Hematopoietic multipotent progenitor cell (in vitro differentiated cells): ENCODE data around the gene AMBRA1. TPM values are rescaled to one million over a fixed set of nuclear protein-coding genes. Genes with fewer than 3 reads are reported as not detected.

Experiments
- DNase-seq, 3 donors: peaks; one replicate each; pipeline ENCODE4 v3.0.0-alpha.2; 2011 to 2015; ENCODE audit warnings: low read depth in 2 of 3, low spot score in 2 of 3
- total RNA-seq: library from RNA; depleted of rRNA; stranded (reverse); fragments of >200 nt; gene quantifications from one replicate; pipeline ENCODE4 v1.2.3, GENCODE V29; 2012

The AMBRA1 gene
- total RNA-seq, 1 donor, result 53.9 TPM

DNA sequence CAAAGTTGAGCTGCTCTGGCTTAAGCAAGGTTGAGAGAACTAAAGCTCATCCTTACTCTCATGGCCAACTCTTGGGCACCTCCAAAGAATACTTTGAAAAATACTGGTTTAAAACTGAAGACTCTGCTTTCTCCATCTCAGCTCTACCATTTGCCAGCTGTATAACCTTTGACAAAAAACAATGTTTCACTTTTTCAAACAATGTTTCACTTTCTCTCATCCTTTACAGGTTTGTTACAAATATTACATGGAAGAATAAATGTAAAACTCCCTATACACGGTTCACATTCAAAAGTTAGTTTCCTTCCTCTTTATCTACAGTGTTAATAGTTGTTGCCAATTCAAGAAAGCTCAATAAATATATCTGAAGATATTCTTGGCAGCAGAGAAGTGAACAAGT, 19.2 kb downstream of the AMBRA1 start:
- DNase-seq, result no peak

DNA sequence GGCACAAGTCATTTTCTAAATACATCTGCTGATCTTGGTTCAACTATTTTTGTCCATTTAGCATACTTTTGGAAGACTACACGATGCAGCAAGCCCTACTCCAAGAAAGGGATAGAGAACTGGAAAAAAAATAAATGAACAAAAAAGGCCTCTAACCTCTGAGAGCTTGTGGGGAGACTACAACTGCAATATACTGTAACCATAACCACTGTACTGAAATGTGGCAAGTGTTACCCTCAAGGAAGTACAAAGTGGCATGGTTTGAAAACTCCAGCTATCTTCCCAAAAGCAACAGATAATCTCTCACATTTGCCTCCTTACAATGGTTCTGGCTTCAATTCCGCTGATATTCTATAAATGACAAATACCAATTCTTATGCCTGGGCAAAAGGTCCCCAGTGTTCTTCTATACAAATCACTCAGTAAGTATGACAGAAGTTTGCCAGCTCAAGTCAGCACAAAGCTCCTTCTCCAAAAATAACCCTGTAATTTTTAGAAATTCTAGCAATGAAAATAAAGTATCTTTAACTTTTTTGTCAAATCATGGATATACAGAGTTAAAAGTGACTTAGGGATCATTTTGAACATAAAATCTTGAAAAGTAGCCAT, 22.9 kb downstream of the AMBRA1 start:
- no peak for DNase-seq

DNA sequence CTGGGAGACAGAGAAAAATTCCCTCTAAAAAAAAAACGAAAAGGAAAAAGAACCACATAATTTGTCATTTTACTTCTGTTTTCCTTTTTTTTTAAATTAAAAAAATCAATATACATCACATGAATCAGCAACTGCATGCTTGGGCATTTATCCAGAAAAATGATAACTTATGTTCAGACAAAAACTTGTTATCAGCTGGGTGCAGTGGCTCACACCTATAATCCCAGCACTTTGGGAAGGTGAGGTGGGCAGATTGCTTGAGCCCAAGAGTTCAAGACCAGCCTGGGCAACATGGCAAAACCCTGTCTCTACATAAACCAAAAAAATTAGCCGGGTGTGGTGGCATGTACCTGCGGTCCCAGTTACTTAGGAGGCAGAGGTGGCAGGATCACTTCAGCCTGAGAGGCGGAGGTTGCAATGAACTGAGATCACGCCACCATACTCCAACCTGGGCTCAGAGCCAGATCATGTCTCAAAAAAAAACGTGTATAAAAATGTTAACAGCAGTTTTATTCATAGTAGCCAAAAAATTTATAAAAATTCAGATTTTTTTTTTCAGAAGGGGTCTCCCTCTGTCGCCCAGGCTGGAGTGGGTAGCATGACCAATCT, 28.5 kb downstream of the AMBRA1 start:
- no peak for DNase-seq

DNA sequence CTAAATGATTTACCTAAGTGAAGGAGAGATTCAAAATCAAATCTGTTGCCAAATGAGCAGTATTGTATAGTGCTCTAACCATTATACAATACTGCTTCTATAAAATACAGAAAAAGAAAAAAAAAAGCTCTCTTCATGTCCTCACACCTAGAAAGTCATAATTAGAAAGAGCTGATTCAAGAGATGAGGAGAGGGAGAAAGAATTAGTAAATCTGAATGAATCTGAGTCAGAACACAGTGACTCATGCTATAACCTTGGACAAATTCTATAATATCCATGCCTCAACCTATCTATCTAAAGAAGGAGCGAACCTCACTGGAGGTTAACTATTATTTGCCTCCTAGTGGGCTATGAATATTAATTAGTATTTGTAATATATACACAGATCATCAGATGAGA, 29.4 kb downstream of the AMBRA1 start:
- DNase-seq, result no peak

DNA sequence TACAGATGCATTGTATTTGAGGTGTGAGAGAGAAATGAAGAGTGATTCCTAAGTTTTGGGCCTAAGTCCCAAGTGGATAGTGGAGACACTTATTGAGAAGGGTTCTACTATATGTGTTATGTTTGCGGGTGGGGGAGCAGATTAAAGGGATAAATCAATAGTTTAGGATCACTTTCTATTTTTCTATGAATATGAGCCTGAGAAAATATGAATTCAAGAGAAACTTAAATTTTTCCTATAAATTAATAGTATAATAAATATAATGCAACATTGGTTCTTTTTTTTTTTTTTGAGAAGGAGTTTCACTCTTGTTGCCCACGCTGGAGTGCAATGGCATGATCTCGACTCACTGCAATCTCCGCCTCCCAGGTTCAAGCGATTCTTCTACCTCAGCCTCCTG, 31.3 kb downstream of the AMBRA1 start:
- DNase-seq, result no peak

DNA sequence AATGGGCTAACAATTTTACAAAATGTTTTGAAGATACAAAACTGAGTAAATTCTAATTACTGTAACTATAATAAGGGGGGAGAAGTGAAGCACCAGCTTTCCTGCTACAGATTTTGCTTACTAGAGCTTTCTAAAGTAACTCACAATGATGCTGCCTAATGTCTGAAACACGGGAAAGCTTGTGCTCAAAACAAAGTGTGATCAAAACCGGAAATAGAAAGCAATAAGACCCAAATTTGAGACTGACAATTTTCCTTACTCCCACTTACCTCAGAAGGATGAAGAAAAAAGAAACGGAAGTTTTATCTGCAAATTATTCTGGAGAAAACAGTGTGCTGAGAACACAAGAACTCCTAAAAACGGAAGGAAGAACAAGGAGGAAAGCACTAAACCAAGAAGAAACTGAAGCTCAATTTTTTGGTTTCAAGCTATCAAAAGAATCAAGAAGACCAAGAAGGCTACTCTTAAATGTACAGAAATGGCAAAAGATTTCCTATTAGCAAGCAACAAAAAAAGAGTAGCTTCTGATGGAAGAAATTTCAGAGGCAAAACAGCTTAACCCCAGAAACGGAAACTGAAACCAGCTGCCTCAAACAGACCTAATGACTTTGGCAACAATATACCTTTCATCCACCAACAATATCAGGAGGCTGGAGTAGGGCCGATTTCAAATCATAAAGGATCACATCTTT, 33.4 kb downstream of the AMBRA1 start:
- peak in 2 of 3 donors; percentile 27 to 57 for DNase-seq

DNA sequence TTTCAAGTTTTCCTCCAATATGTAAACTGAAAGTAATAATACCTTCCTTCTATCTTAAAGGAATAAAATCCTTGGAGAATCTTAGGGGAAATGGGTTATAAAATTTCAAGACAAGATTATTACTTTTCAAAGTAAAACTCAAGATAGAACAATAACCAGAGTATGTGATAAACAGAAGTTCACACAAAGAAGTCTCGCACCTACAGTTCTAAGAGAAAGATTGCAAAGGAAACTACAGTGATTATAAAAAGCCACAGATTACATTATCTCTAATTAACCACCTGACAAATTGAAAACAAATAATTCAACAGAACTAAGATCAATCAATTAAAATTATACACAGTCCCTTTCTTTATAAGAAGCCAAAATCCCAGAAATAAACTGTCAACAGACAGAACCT, 34.0 kb downstream of the AMBRA1 start:
- no peak for DNase-seq

DNA sequence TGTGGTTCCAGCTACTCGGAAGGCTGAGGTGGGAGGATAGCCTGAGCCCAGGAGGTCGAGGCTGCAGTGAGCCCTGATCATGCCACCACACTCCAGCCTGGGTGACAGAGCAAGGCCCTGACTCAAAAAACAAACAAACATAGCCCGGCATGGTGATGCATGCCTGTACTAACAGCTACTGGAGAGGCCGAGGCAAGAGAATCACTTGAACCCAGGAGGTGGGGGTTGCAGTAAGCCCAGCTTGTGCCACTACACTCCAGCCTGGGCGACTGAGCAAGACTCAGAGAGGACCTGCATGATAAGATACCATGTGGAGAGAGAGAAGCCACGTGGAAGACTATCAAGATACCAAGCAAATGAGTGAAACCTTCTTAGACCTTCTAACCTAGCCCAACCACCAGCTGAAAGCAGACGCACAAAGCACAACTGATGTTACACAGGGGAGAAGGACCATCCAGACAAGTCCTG, 36.1 kb downstream of the AMBRA1 start:
- no peak for DNase-seq

DNA sequence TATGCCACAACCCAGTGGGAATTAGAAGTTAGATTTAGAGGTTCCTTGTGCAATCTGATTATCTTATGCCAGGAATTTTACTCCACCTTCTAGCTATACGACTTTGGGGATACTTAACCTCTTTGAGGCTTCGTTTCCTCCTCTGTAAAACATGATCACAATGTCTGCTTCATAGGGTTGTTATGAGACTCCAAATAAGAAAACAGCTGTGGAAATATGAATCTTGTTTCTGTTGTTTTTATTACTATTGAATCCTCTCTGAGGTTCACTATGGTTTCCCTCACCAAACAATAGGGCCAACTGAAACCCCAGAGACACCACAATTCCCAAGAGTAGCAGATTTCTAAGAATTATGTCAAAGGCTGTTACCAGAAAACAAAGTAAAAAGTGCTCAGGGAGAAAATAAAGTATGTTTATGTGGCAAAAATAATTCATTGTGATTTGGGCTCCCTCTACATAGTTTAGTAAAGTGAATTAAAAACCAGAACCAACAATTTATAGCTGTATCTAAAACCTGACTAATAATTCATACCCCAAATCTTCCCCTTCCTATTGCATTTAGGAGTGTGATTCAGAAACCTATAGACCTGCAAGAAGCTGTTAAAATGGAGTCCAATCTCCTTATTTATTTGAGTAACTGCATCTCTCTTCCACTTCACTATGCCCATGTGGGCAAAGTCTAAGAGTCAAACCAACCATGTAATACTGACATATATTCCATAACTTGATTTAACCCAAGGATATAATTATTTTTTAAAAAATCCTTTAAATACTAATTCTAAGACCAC, 38.4 kb downstream of the AMBRA1 start:
- DNase-seq, result no peak

DNA sequence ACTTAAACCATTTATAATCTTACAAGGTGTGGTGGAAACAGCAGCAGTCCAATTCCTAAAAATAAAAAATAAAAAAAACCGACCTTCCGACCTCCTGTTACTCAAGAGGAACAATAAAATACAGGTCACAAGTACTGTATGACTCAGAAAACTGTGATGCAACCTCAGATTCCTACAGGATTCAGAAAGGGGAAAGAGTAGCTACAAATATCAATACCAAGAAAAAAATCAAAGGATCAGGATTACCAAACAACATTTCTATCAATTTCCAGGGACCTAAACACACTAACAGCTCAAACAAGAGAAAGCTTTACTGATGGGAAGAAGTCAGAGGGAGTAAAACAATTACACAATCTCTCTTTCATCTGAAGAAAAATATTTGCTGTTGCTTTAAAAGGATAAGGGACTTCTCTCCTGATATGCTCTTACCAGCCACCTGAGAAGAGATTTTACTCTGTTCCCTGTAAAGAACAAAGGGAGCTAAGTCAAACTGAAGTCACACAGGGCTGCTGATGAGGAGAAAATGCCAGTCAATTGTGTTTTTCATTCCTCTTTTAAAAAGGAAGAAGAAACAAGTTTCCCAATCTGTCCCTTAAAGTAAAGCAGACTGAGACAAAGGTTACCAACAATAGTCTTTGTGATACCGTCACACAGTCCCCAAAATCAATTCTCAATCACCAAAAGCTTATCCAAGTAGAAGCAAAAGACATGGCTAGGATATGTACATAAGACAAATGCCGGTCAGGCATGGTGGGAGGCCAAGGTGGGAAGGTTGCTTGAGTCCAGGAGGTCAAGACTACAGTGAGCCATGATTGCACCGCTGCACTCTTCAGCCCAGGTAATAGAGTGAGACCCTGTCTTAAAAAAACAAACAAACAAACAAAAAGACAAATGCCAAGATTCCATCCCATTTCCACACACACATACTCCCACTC, 39.3 kb downstream of the AMBRA1 start:
- DNase-seq, result peak in 1 of 3 donors; percentile 18

DNA sequence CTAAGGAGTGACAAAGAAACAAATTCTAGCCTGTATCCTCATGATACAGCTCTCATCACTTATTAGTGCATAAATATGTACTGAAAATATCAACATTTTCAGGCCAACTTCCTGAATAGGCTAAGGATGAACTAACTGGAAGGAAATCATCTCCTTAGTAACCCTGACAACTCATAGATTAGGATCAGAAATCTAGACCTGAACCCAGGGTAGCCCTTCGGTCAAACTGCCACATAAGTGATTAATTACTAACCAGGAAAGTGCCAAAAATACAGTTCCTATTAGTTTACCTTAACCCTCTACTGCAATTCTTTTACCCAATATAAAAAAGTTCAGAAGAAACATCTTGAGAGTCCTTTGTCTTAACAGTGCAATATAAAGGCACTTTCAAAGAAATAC, 40.0 kb downstream of the AMBRA1 start:
- no peak for DNase-seq

DNA sequence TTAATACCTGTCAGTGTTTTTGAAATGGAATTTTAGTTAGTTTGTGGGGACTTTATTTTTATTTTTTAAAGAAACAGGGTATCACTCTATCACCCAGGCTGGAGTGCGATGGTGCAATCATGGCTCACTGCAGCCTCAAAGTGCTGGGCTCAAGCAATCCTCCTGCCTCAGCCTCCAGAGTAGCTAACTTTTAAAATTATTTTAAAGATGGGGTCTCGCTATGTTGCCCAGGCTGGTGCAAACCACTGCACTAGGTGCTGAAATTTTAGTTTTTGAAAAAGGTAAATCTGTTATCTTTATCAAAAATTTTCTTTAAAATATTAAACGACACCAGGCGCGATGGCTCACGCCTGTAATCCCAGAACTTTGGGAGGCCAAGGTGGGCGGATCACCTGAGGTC, 42.6 kb downstream of the AMBRA1 start:
- no peak for DNase-seq

DNA sequence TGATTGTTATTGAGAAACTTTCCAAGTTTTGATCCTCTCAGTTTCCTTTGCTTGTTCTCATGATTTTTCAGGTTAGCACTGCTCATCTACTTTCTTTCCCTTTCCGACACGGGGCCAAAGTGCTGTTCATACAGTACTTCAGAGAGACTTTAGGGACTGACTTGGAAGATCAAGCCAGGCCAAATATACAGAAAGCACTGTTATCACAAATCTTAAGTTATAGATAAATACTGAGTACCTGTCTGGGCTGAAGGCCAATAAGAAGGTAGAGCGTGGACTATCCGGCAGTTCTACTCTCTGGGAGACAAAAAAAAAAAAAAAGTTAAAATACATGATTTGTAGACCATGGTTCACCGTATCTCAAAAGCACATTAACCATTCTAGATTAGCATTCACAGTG, 46.2 kb downstream of the AMBRA1 start:
- no peak for DNase-seq

DNA sequence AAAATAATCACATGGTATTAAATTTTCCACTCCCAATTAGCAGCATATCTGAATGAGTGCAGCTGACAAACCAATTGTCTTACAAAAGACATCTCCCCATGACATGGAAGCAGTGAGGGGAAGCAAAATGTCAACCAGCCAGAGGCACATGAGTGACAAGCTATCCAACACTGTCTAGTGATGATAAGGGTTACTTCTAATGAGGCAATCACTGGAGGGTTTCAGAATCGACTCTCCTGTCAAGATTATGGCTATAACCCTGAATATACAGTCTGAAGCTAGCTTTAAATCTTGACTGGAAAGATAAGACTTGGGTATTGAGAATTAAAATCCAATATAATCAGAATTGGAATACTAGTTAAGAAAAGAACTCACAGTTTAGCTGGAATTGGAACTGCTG, 50.3 kb downstream of the AMBRA1 start:
- DNase-seq, result no peak

DNA sequence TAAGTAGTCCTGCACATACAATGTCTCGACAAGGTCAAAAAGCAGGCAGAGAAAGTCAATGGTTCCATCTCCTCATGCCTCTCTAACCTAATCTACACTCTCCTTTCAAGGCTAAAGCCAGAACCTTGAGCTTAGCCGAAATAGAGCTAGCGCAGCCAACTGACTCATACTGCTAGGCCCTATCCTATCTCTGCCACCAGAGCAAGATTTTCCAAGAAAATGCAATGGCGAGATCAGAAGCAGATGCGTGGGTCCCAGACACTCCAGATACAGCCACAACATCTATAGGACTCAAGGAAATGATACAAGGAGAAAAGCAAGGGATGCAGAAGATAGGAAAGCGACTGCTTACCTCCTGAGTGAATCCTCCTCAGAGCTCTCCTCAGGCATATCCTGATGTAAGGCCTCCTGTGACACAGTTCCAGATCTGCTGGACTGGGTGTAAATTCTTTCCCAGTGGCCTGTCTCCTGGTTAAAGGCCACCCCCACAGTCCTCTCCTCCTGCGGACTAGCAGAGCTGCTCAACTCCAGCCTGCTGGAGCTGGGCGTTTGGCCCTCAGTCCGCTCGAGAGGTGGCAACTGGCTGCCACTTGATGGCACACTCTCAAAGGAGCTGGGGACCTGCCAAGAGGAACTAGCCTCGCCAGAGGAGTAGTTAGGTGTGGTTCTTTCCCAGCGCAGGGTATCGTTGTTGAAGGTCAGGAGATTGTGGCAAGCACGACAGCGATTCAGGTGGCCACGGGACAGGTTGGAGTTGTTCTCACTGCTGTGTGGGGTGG, 52.0 kb downstream of the AMBRA1 start:
- DNase-seq, result peak in 2 of 3 donors; percentile 37 to 64

DNA sequence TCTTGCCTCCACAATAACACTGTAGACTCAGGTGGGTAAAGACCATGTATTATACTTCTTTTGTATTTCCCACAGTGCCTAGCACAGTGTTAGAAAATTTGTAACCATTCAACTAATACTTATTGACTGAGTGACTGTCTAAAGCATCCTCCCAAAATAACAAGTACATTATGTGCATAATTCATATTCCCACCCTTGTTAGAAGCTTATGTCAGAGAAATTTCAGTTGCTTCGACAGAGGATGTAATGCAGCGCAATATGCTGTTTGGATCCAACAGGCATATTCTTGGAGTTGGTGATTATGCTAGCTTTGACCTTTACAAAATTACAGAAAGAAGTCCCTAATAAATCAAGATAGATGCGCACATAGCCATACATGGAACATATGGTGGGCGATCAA, 53.0 kb downstream of the AMBRA1 start:
- DNase-seq, result no peak

DNA sequence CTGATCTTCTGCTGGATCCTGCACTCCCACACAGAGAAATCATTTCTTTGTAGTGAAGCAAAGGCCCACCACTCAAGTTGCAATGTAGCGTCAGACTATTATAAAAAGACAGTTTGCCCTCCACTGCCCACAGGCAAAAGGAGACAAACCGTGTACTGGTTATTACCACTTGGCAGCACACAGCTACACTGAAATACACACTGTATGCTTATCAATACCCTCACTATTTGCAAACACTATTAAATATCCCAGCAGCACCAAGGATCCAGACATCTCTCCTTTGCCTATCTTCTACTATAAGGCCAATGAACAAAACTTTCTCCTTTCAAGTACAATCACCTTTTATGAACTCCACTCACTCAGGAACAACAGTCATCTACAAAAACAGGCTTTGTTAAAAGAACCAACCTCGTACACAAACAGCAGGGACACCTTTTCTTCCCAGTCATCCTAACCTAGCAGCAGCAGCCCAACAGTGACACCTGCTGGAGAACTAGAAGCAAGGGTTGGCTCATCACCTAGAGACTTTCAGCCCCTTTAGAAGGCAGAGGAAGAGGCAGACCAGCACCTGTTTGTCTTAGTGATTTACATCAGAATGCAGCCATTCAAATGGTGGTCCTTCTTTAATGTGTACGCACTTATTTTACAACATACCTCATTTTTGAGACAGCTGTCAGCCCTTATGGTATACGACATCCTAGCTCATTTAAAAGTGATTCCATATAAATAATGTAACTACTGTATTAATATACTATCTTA, 56.1 kb downstream of the AMBRA1 start:
- DNase-seq, result peak in 2 of 3 donors; percentile 75 to 94

DNA sequence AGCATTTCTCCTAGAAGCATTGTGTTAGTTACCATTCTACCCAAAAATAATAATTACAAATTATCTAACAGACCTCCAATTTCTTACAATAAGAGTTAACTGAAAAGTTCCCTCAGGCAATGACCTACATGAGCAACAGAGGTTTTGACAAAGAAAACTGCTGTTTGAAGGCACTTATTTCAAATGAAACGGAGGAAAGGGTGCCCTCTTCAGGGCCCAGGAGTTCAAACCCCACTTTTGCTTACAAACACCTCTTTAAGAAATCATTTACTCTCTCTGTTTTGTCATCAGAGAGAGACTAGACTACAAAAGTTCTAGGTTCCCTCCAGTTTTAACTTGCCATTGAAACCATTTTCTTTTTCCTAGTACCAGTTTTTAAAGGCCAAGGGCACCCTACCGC, 56.7 kb downstream of the AMBRA1 start:
- DNase-seq, result peak in 1 of 3 donors; percentile 41

DNA sequence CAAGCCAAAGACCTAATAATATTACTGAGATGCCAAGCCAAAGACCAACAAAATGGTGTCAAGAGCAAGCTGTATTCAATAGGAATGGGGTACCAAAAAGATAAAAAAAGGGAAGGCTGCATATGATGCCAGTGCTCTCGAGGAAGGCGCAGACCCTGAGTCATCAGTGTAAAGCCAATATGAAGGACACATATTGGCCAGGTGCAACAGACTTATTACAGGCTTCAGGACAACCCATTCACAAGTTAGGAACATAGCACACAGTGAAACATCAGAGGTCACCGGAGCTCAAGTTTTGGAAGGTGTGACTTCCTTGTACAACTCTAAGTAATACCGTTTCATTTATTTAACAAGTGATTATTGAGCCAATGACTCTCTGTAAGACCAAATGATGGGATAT, 58.1 kb downstream of the AMBRA1 start:
- DNase-seq, result no peak
